ENCODE measurements around the gene ZNF487.
A peak's percentile ranks its signal among the peaks of the same experiment; 100 is the strongest.
"Not testable (repeated sequence)": the region's sequence is repeated elsewhere in the genome, so short reads cannot be mapped to it uniquely, and the experiment has no call there.

ZNF487 gene

DNA sequence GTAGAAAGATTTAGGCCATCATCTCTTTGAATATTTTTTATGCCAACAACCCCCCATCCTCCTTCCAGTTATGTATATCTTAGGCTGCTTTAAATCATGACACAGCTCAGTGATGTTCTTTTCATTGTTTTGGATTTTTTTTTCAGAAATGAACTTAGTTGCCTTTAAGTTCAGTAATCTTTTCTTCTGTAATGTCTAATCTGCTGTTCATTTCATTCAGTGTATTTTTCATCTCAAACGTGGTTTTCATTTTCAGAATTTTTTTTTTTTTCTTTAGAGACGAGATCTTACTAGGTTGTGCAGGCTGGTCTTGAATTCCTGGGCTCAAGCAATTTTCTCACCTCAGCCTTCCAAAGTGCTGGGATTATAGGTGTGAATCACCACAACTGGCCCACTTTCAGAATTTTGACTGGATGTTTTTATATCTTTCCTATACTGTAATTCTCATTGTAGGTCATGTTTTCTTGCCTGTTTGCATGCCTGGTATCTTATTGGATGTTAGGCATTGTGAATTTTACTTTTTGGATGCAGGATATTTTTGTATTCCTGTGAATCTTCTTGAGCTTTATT is 8.1 kb downstream of the ZNF487 start (continued):
- TF ChIP-seq, protein P1, sequence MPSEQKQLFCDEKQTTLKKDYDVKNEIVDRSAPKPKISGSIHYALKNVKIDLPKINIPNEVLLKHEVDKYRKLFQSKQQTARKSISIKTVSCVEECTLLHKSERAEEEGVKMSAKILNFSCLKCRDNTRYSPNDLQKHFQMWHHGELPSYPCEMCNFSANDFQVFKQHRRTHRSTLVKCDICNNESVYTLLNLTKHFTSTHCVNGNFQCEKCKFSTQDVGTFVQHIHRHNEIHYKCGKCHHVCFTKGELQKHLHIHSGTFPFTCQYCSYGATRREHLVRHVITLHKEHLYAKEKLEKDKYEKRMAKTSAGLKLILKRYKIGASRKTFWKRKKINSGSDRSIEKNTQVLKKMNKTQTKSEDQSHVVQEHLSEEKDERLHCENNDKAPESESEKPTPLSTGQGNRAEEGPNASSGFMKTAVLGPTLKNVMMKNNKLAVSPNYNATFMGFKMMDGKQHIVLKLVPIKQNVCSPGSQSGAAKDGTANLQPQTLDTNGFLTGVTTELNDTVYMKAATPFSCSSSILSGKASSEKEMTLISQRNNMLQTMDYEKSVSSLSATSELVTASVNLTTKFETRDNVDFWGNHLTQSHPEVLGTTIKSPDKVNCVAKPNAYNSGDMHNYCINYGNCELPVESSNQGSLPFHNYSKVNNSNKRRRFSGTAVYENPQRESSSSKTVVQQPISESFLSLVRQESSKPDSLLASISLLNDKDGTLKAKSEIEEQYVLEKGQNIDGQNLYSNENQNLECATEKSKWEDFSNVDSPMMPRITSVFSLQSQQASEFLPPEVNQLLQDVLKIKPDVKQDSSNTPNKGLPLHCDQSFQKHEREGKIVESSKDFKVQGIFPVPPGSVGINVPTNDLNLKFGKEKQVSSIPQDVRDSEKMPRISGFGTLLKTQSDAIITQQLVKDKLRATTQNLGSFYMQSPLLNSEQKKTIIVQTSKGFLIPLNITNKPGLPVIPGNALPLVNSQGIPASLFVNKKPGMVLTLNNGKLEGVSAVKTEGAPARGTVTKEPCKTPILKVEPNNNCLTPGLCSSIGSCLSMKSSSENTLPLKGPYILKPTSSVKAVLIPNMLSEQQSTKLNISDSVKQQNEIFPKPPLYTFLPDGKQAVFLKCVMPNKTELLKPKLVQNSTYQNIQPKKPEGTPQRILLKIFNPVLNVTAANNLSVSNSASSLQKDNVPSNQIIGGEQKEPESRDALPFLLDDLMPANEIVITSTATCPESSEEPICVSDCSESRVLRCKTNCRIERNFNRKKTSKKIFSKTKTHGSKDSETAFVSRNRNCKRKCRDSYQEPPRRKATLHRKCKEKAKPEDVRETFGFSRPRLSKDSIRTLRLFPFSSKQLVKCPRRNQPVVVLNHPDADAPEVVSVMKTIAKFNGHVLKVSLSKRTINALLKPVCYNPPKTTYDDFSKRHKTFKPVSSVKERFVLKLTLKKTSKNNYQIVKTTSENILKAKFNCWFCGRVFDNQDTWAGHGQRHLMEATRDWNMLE (tag by site-specific recombination; conservative IDR thresholded peaks at IDR 0.05; ENCODE audit: low read depth) = no peak
- TF ChIP-seq ZNF701 (tag by site-specific recombination; IDR thresholded peaks at IDR 0.05) (no peak), ZNF202 (tag by site-specific recombination; IDR thresholded peaks at IDR 0.05; ENCODE audit: borderline replicate concordance) (no peak), BCL11A (tag by site-specific recombination; IDR thresholded peaks at IDR 0.05; ENCODE audit: low read depth) (no peak), GLI2 (tag by site-specific recombination; IDR thresholded peaks at IDR 0.05; ENCODE audit: borderline replicate concordance, low read depth) (no peak)
- TF ChIP-seq, protein P2, sequence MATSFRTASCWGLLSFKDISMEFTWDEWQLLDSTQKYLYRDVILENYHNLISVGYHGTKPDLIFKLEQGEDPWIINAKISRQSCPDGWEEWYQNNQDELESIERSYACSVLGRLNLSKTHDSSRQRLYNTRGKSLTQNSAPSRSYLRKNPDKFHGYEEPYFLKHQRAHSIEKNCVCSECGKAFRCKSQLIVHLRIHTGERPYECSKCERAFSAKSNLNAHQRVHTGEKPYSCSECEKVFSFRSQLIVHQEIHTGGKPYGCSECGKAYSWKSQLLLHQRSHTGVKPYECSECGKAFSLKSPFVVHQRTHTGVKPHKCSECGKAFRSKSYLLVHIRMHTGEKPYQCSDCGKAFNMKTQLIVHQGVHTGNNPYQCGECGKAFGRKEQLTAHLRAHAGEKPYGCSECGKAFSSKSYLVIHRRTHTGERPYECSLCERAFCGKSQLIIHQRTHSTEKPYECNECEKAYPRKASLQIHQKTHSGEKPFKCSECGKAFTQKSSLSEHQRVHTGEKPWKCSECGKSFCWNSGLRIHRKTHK (tag by site-specific recombination; IDR thresholded peaks at IDR 0.05) = no peak

DNA sequence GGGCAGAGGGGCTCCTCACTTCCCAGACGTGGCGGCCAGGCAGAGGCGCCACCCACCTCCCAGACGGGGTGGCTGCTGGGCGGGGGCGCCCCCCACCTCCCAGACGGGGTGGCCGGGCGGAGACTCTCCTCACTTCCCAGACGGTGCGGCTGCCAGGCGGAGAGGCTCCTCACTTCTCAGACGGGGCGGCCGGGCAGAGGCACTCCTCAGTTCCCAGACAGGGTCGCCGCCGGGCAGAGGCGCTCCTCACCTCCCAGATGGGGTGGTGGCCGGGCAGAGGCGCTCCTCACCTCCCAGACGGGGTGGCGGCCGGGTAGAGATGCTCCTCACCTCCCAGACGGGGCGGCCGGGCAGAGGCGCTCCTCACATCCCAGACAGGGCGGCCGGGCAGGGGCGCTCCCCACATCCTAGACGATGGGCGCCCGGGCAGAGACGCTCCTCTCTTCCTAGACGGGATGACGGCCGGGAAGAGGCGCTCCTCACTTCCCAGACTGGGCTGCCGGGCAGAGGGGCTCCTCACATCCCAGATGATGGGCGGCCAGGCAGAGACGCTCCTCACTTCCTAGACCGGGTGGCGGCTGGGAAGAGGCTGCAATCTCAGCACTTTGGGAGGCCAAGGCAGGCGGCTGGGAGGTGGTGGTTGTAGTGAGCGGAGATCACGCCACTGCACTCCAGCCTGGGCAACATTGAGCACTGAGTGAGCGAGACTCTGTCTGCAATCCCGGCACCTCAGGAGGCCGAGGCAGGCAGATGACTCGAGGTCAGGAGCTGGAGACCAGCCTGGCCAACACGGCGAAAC is 9.5 kb downstream of the ZNF487 start:
- H3K9me3 ChIP-seq (ENCODE audit: control insufficient read depth, insufficient read depth, low read depth, low read length); H3K27ac ChIP-seq (ENCODE audit: extremely low read depth, low read depth, low read length); H3K4me3 ChIP-seq (ENCODE audit: low read depth, low read length); H3K36me3 ChIP-seq (ENCODE audit: control insufficient read depth in 2 of 2, insufficient read depth in 1 of 2, low read length in 2 of 2); H3K4me1 ChIP-seq (ENCODE audit: control insufficient read depth, insufficient read depth, low read length); POLR2A ChIA-PET: not testable (repeated sequence)
- CTCF ChIA-PET = interaction anchor here (1.0 kb wide), 1 partner anchor 10 kb away, joined by 3 read pairs; the partner anchor contains the start of gene ZNF487
- TF ChIP-seq ZNF140 (tag by site-specific recombination; IDR thresholded peaks at IDR 0.05) (peak; percentile 13; the same call in 1 of the 2 replicates), ZNF610 (tag by site-specific recombination; IDR thresholded peaks at IDR 0.05; ENCODE audit: borderline replicate concordance) (0 out of 2 replicates have a peak, but pooled peaks have one; percentile 15)

GRCh38 chr10:43448742-43449141 is 11.8 kb downstream of the ZNF487 start:
- H3K27ac ChIP-seq (ENCODE audit: extremely low read depth, low read depth, low read length) = no peak overlapping the region
- POLR2A ChIA-PET = no interaction called here
- H3K9me3 ChIP-seq (ENCODE audit: control insufficient read depth, insufficient read depth, low read depth, low read length) = no peaks in the 10 kb centered on the region
- no peaks in the 10 kb centered on the region for H3K36me3 ChIP-seq (ENCODE audit: control insufficient read depth in 2 of 2, insufficient read depth in 1 of 2, low read length in 2 of 2)
- CTCF ChIA-PET = interaction anchor here (0.6 to 0.7 kb wide), 2 partner anchors 56 to 1067 kb away, joined by 3 to 7 read pairs; no protein-coding TSS in a partner anchor
- no peak for TF ChIP-seq ZNF623 (tag by site-specific recombination; IDR thresholded peaks at IDR 0.05)
- TF ChIP-seq ZBTB8A (tag by site-specific recombination; IDR thresholded peaks at IDR 0.05) = no peak
- no peak for TF ChIP-seq ZNF777 (tag by site-specific recombination; IDR thresholded peaks at IDR 0.05; ENCODE audit: borderline replicate concordance)
- TF ChIP-seq, protein P3, sequence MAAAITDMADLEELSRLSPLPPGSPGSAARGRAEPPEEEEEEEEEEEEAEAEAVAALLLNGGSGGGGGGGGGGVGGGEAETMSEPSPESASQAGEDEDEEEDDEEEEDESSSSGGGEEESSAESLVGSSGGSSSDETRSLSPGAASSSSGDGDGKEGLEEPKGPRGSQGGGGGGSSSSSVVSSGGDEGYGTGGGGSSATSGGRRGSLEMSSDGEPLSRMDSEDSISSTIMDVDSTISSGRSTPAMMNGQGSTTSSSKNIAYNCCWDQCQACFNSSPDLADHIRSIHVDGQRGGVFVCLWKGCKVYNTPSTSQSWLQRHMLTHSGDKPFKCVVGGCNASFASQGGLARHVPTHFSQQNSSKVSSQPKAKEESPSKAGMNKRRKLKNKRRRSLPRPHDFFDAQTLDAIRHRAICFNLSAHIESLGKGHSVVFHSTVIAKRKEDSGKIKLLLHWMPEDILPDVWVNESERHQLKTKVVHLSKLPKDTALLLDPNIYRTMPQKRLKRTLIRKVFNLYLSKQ (tag by site-specific recombination; IDR thresholded peaks at IDR 0.05; ENCODE audit: borderline replicate concordance) = no peak
- no peak for TF ChIP-seq ZXDB (tag by site-specific recombination; IDR thresholded peaks at IDR 0.05)
- no peak for TF ChIP-seq ZNF747 (tag by site-specific recombination; IDR thresholded peaks at IDR 0.05)
- no peak for TF ChIP-seq ZNF423 (tag by site-specific recombination; IDR thresholded peaks at IDR 0.05)
- no peak for TF ChIP-seq YY2 (tag by site-specific recombination; IDR thresholded peaks at IDR 0.05)
- no peak for TF ChIP-seq BCL6B (tag by site-specific recombination; IDR thresholded peaks at IDR 0.05)
- no peak for TF ChIP-seq ZNF202 (tag by site-specific recombination; IDR thresholded peaks at IDR 0.05; ENCODE audit: borderline replicate concordance)
- no peak for TF ChIP-seq REPIN1 (tag by site-specific recombination; IDR thresholded peaks at IDR 0.05; ENCODE audit: low read depth)
- no peaks in the 10 kb centered on the region for H3K4me1 ChIP-seq (ENCODE audit: control insufficient read depth, insufficient read depth, low read length)
- H3K4me3 ChIP-seq (ENCODE audit: low read depth, low read length) = no peak overlapping the region

All from HEK293 (cell line).